Stimulated activated CD8-positive, alpha-beta memory T cell treated with anti-CD3 and anti-CD28 coated beads, Interleukin-2, amount 100 ng/mL, for 1 hour (primary cell): Measurements from ENCODE around the gene ERGIC2.

Experiments
- DNase-seq, 2 donors: peaks; one replicate each; pipeline ENCODE4 v3.0.0-alpha.2; 2020; ENCODE audit warnings: low read depth in 2 of 2

The ERGIC2 gene

GRCh38 chr12:29374913-29375312, 6.1 kb downstream of the ERGIC2 start:
- no peak for DNase-seq

GRCh38 chr12:29374012-29374411, 7.0 kb downstream of the ERGIC2 start:
- no peak for DNase-seq

- no peak for DNase-seq
Observed at GRCh38 chr12:29365091-29365490, 15.9 kb downstream of the ERGIC2 start.

- DNase-seq: no peak
Observed at GRCh38 chr12:29354954-29355353, 26.0 kb downstream of the ERGIC2 start.

DNA sequence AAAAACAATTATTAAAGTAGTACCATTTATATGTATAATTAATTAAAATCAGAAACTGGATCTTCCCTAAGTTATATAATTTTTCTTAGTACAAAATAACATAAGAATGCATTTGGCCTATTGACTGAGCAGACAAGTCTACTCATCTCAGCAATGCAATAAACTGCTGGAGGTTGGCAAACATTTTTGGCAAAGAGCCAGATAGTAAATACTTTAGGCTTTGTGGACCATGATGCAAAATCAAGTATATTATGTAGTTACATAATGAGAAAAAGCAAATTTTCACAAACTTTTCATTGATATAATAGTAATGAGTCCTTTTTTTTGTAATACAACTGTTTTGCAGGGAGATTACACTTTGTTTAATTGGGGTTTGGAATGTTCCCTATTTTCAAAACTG, 30.9 kb downstream of the ERGIC2 start:
- no peak for DNase-seq

DNA sequence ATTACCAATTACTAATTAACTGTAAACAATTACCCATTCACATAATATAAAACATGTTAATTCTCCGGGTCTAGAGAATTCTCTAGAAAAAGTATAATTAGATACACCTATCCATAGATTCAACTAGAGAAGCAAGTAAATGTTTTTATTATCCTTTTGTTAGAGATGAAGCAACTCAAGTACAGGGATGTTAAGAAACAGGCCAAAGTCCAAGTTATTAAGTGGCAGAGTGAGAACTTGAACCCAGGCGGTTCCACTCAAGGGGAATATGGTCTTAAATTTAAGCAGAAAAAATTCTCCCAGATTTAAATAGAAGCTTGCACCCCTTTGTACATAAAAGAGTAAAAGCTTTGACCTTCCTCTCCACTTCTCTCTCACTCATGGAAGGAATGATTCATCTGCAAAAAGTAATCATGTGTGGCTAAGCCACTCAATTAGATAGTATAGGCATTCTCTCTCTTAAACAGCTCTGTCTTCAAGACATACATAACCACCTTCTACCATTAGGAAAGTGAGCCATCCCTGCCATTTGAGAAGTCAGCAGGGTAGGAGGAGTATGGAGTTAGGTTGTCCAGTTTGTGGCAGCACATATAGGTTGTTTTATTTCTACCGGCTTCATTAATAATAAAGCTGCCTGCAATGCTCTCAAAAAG, 34.1 kb downstream of the ERGIC2 start:
- no peak for DNase-seq

DNA sequence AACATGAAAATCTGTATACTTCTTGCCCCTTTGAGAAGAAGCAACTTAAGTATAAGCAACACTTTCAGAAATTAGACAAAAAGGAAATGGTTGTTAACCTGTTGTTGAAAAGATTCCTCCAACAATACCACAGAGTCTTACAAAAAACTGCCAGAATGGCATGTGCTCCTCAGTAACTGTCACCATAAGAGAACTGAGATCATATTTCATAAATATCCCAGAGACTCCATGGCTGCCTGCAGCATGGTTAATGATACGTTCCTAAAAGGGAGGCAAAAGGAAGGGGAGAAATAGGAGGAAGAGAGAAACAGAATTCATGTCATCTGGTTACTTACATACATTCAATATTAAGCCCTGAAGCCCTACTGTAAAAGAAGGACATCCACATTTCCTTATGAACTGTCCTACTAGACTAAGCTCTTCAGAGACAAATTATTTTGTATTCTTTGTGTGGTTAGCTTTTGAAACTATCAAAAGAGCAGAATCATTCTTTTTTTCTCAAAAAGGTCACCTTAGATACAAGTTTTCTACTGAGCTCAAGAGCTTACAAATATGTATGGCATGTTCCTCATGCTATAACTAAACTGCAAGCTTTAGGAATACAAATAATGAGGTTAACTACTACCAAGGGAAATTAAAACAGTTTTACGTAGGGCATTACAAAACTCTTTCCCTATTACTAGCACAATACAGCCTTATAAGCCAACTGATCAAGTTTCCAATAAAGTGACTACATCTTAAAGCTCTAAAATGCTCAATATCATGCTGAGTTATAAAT, 37.8 kb downstream of the ERGIC2 start:
- no peak for DNase-seq

GRCh38 chr12:29337325-29337724, 43.6 kb downstream of the ERGIC2 start:
- no peak for DNase-seq

GRCh38 chr12:29334937-29335336, 46.0 kb downstream of the ERGIC2 start:
- no peak for DNase-seq

- no peak for DNase-seq
Observed at GRCh38 chr12:29333178-29333577, 47.8 kb downstream of the ERGIC2 start.

GRCh38 chr12:29329411-29329810, 51.6 kb downstream of the ERGIC2 start:
- DNase-seq: no peak

DNA sequence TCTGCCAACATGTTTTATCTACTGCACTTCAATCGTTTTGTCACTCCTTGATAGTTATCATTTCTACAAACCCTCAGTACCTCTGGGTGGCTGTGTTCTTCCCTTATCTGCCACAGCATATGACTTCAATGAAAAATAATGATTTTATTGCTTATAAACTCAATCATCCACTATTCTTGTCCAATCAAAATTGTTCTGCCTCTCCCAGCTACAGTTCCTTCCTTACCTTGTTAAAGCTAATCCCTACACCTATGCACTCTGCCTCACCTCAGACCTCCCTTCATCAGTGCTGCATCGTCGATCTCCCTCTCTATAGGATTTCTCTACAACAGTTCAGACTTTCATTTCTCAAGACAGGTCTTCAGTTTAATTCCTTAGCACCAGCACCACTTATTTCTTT, 58.8 kb downstream of the ERGIC2 start:
- DNase-seq: no peak

DNA sequence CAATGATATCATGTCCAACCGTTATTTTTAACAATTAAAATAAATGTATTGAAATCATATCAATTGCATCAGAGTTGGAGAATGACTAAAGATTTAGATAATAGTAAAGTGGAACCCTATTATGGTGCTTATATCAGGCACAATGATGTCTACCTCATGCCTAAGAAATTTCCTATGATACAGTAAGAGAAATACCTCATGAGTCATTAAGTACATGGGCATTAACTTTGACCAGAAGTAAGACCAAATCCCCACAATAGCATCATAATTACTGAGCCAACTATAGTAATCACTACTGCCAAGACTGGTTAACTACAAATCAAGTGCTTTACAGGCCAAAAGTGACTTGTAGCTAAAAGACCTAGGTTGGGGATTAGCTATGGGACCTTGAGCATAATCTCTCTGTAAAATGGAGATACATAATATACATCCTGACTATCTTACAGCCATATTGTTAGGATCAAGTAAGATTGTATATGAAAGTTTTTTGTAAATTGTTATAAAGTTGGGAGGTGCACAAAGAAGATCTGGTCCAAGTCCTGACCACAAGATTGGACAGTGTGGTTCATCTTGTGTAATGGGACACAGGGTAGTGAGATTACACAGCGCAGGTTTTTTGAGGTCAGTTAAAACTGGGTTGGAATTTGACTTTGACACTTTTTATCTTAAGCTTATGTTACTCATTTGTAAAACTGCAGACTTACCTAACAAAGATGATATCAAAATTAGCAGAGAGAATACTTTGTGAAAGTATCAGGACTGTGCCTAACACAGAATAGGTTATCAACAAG, 60.5 kb downstream of the ERGIC2 start:
- DNase-seq: no peak

GRCh38 chr12:29317556-29318363, 63.2 kb downstream of the ERGIC2 start:
- no peak for DNase-seq

DNA sequence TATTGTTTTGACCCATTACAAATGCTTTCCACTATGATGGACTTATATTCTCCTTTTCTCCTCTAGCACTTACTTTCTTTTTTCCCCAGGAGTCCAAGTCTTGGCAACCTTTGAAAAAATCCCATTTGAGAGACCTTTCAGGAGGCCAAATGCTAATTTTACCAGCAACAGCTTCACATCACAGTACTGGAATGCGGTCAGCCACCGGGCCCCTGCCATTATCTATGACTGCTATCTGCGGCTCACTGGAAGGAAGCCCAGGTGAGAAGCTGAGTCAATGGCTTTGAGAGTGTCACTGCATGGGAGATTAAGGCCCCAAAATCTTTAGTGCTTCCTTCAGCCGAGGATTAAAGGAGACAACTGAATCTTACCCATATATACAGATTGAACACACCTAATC, 64.2 kb downstream of the ERGIC2 start:
- no peak for DNase-seq

- no peak for DNase-seq
Observed at GRCh38 chr12:29314416-29314815, 66.6 kb downstream of the ERGIC2 start.

GRCh38 chr12:29310899-29311298, 70.1 kb downstream of the ERGIC2 start:
- DNase-seq: no peak

GRCh38 chr12:29309320-29309902, 71.6 kb downstream of the ERGIC2 start:
- no peak for DNase-seq

GRCh38 chr12:29306682-29307081, 74.3 kb downstream of the ERGIC2 start:
- DNase-seq: no peak

- DNase-seq: no peak
Observed at GRCh38 chr12:29306266-29306665, 74.7 kb downstream of the ERGIC2 start.

DNA sequence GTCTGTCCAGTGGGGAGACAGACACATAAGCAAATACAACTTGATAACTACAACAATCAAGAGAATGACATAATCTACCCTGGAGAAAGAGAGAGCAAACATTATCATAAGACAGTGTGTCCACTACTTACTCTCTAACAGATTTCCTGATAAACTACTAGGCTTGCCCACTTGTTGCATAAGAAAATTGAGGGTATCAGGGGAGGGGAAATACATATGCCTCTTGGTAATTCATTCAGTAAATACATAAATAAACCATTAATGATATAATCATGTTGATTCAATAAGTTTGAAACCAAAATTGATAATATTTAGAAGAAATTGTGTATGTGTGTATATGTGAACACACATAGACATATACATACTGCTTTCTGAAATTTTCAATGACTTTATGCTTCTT, 76.6 kb downstream of the ERGIC2 start:
- no peak for DNase-seq

GRCh38 chr12:29301114-29301513, 79.9 kb downstream of the ERGIC2 start:
- DNase-seq: no peak
